Forelimb muscle (tissue), 1 donor: Measurements from ENCODE around the gene ALDH1L1. TPM values are rescaled to one million over a fixed set of nuclear protein-coding genes. Genes with fewer than 3 reads are reported as not detected.
"Not testable (repeated sequence)": the region's sequence is repeated elsewhere in the genome, so short reads cannot be mapped to it uniquely, and the experiment has no call there.

Source experiments
- DNase-seq: peaks from one replicate; pipeline ENCODE4 v3.0.0-alpha.2; 2013; ENCODE audit warnings: low read depth
- polyA plus RNA-seq: library from polyadenylated mRNA; unstranded; fragments of 120-200 nt; gene quantifications from one replicate; pipeline ENCODE4 v1.2.1, GENCODE V29; 2013; ENCODE audit not compliant: insufficient read length

The ALDH1L1 gene
- polyA plus RNA-seq, 1 donor, result 0.22 TPM

GRCh38 chr3:126106336-126107202 lies 73.8 kb downstream of the ALDH1L1 start:
- DNase-seq, result no peak

GRCh38 chr3:126105691-126106187 lies 74.6 kb downstream of the ALDH1L1 start:
- no peak for DNase-seq

GRCh38 chr3:126104742-126105605 lies 75.4 kb downstream of the ALDH1L1 start:
- no peak for DNase-seq

DNA sequence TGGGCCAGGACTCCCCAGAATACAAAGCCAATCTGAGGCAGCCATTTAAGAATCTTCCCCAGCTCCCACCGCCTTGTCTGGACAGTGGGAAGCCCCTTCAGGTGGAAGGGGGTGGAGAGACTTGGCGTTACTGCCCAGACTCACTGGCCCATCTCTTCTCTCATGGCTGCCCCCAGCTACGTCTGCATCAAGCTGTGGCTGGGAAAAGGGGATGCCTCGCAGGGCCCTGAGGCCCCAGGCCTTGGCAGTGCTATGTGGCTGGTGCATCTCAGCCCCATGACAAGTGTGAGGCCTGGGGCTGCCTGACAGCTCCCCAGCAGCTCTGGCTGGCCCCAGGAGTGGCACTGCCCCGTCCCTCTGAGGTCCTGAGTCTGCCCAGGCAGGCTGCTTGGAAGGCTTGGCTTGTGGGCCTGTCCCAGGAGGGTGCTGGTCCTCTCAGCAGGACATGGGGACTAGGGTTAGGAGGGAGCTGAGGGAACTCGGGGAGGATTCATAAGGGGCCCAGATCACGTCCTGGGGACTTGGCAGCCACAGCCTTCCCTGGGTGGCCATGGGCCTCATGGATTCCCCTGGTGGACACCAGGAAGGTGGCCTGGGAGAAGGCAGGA lies 76.3 kb downstream of the ALDH1L1 start:
- DNase-seq, result no peak

DNA sequence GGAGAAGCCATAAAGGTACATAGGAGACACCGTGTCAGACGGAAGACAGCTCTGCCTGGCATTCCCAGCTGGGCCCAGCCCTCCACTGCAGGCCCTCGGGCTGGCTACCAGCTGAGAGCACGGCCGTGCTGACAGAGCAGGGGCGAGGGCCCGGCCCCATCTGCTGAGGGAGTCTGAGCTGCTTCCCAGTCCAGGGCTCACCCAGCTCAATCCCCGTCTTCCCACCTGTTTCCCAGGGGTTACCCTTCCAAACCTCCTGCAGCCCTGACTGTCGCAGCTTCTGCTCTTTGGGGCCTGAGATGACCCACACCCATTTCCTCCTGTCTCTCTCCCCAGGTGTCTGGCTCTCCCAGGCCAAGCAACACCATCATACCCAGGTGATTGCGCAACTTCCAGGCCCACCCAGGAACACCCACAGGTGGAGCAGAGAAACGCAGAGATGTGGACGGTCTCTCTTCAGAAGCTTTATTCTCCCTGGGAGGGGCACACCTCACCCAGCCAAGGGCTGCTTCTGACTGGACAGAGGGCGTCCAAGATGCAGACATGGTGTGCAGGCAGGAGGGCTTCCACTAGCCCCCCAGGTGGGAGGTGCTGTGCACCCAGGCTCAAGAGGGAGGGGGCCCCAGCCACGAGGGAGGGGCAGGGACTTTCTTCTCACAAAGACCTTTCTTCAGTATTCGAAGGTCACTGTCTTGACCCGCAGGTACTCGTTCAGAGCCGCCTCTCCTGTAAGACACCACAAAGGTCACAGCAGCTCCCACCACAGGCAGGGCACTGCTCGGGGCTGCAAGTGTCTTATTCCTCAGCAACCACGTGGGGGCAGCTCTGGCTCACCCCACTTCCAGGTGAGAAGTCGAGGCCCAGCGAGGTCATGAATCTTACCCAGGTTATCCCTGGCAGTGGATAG lies 77.0 kb downstream of the ALDH1L1 start:
- no peak for DNase-seq

- no peak for DNase-seq
Measured at GRCh38 chr3:126102530-126102951, 77.8 kb downstream of the ALDH1L1 start.

GRCh38 chr3:126102011-126102410 lies 78.4 kb downstream of the ALDH1L1 start:
- DNase-seq, result no peak

- no peak for DNase-seq
Measured at GRCh38 chr3:126101521-126101982, 78.8 kb downstream of the ALDH1L1 start.

DNA sequence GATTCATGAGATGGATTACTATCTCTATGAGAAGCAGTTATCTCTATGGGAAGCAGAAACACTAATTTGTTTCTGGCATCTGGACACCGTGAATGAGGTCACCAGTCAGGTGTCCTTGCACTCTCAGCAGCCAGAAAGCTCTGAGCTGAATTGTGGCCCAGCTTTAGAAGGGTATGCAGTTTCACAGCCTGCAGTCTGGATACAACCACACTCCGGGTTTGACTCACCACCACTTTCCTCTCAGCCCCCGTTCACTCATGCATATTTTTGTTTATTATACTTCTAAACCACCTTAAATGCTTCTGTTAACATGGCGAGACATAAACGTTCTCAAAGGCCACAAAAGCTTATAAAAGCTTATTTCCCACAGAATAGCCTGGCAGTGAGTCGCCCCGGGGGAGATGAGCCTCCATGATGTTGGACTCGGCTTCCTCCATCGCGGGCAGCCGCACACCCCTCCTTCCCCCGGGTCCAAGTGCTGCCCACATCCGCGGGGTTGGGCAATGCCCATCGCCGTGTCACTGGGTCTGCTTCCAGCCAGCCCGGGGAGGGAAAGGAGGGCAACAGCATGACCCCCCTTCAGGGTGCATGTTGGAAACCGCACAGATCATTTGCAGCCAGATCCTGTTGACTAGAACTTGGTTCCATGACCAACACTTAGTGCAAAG lies 79.6 kb downstream of the ALDH1L1 start:
- no peak for DNase-seq

- DNase-seq, result no peak
Measured at GRCh38 chr3:126100269-126100633, 80.1 kb downstream of the ALDH1L1 start.

DNA sequence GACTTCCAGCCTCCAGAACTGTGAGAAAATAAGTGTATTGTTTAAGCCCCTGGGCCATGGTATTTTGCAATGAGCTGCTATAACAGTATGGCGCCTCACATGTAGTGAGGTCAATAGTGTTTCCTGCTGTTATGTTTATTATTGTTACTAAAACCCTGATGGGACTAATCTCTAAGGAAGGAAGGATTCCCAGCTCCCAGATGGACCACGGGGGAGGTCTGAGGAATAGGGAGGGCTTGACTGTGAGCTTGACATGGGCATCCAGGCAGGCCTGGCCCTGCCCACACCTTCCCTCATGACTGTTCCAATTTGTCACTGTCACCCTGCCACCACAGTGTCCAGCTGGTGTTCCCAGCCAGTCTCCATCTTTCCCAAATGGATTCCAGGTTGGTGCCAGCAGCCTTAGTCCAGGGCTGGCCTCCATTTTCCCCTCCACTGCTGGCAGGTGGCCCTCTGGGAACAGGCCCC lies 82.0 kb downstream of the ALDH1L1 start:
- no peak for DNase-seq

DNA sequence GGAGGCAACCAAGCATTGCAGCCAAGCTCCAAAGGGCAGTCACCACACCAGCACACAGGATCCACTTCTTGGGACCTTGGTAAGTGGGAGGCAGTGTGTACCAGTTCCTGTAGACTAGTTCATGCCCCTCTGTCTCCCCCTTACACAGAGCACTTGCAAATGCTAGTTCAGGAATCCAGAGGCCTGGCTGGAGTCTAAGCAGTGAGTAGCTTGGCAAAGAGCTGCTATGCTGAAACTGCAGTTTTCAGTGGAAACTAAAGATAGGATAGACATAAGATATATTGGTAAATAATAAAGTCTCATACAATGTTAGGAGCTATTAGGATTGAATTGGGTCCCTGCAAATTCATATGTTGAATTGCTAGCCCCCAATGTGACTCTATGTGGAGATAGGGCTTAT lies 82.6 kb downstream of the ALDH1L1 start:
- no peak for DNase-seq

DNA sequence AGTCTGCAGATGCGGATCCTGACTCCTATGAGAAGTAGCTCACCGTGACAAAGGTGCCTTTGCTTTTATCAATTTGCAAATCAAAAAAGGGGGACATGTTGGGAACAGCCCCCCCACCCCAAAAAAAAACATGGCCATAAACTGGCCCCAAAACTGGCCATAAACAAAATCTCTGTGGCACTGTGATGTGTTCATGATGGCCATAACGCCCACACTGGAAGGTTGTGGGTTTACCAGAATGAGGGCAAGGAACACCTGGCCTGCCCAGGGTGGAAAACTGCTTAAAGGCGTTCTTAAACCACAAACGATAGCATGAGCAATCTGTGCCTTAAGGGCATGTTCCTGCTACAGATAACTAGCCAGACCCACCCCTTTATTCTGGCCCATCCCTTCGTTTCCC lies 84.1 kb downstream of the ALDH1L1 start:
- not testable (repeated sequence) for DNase-seq

DNA sequence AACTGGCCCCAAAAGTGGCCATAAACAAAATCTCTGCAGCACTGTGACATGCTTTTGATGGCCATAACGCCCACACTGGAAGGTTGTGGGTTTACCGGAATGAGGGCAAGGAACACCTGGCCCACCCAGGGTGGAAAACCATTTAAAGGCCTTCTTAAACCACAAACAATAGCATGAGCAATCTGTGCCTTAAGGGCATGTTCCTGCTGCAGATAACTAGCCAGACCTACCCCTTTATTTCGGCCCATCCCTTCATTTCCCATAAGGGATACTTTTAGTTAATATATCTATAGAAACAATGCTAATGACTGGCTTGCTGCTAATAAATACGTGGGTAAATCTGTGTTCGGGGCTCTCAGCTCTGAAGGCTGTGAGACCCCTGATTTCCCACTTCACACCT lies 88.3 kb downstream of the ALDH1L1 start:
- not testable (repeated sequence) for DNase-seq

GRCh38 chr3:126087552-126088175 lies 92.7 kb downstream of the ALDH1L1 start:
- no peak for DNase-seq

- DNase-seq, result no peak
Measured at GRCh38 chr3:126085841-126086240, 94.5 kb downstream of the ALDH1L1 start.

GRCh38 chr3:126085276-126085675 lies 95.1 kb downstream of the ALDH1L1 start:
- DNase-seq, result no peak

GRCh38 chr3:126084768-126085180 lies 95.6 kb downstream of the ALDH1L1 start:
- no peak for DNase-seq

DNA sequence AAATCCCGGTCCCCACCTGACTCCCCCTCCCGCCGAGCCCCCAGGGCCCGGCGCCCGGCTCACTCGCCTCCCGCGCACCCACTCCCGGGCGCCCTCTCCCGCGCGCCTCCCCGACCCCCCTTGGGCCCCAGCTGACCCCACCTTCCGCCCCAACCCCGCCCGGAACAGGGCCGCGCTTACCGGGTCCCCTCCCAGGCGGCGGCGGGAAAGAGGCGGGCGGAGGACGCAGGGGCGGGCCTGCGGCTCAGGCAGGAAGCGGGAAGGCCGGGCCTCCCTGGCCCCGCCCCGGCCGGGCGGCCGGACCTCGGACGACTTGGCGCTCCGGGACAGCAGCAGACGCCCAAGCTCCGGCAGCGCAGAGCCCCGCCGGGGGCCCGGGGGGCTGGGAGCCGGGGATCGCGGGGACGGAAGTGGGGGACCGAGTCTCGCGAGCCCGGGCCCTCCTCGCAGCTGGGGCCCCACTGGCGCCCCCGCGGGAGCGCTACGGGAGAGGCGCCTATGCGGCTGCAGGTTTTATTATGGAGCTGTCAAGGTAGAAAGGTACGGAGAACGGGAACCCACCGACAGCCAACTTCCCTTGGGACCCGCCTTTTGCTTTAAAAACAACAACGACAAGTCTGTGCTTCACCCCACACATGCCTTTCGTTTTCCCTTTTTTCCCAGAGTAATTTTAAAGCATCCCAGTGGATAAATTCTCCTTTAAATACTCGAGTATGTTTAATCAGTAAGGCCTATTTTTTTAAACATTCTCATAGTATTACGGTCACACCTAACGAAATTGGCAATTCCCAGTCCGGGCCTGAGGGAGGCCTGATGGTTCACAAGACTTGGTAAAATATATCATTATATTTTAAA lies 96.2 kb downstream of the ALDH1L1 start, which contains the start of gene SLC41A3:
TSS of gene SLC41A3 (minus strand) at position 212 of the 855 bp plus-strand sequence. CDS start 15,905 bp downstream, outside the sequence.
- DNase-seq, result peak; percentile 45
